Endothelial cell (in vitro differentiated cells): ENCODE results near the gene SEMA6B. TPM values are rescaled to one million over a fixed set of nuclear protein-coding genes. Genes with fewer than 3 reads are reported as not detected.

Source experiments
- DNase-seq: peaks from one replicate; pipeline ENCODE4 v3.0.0; 2021; ENCODE audit warnings: low spot score
- H3K27ac Mint-ChIP-seq: one replicate; pipeline ENCODE4 v1.8.0; 2021; ENCODE audit warnings: mixed read lengths, inconsistent platforms; ENCODE audit not compliant: unreplicated experiment
- H3K27me3 Mint-ChIP-seq: one replicate; pipeline ENCODE4 v1.8.0; 2021; ENCODE audit warnings: mild to moderate bottlenecking, moderate library complexity, mixed read lengths, inconsistent platforms; ENCODE audit not compliant: unreplicated experiment
- H3K36me3 Mint-ChIP-seq: one replicate; pipeline ENCODE4 v1.8.0; 2021; ENCODE audit warnings: mild to moderate bottlenecking, low read depth, mixed read lengths, inconsistent platforms; ENCODE audit not compliant: unreplicated experiment
- H3K4me1 Mint-ChIP-seq: one replicate; pipeline ENCODE4 v1.8.0; 2021; ENCODE audit warnings: mild to moderate bottlenecking, mixed read lengths, inconsistent platforms; ENCODE audit not compliant: unreplicated experiment
- H3K4me3 Mint-ChIP-seq: one replicate; pipeline ENCODE4 v1.8.0; 2021; ENCODE audit warnings: mild to moderate bottlenecking, mixed read lengths, inconsistent platforms; ENCODE audit not compliant: unreplicated experiment
- H3K9me3 Mint-ChIP-seq: one replicate; pipeline ENCODE4 v1.8.0; 2021; ENCODE audit warnings: mixed read lengths, inconsistent platforms; ENCODE audit not compliant: unreplicated experiment
- CTCF ChIP-seq: fragments of 200-600 bp; sonication (generic); IDR thresholded peaks from one replicate; pipeline ENCODE4 v1.5.0; 2021; ENCODE audit warnings: antibody characterized with exemption; ENCODE audit not compliant: unreplicated experiment
- total RNA-seq: library from RNA; stranded (reverse); fragmentation: NEBNext Ultra II Directional; extraction: Animal tissue kit (Norgen Biotek cat#: 25700); gene quantifications from one replicate; pipeline ENCODE4 v1.2.1, GENCODE V29; 2021; ENCODE audit not compliant: unreplicated experiment

Gene SEMA6B
- total RNA-seq, 1 donor from 2014 or later: 43.7 TPM

- Mint-ChIP-seq H3K27me3 (peaks cover 10% of the 10 kb centered on the region), H3K4me3 (no peak overlapping the region), H3K4me1 (no peaks in the 10 kb centered on the region), H3K27ac (no peak overlapping the region), H3K36me3 (peaks cover 11% of the 10 kb centered on the region), H3K9me3 (no peaks in the 10 kb centered on the region)
- TF ChIP-seq CTCF: no peak
- no peak for DNase-seq
Measured at GRCh38 chr19:4498694-4499093, 60.8 kb downstream of the SEMA6B start.

GRCh38 chr19:4497770-4498389 lies 61.6 kb downstream of the SEMA6B start:
- Mint-ChIP-seq H3K4me1 (no peaks in the 10 kb centered on the region), H3K9me3 (no peaks in the 10 kb centered on the region), H3K27me3 (peaks cover 10% of the 10 kb centered on the region)

GRCh38 chr19:4496304-4496703 lies 63.2 kb downstream of the SEMA6B start:
- Mint-ChIP-seq H3K27ac (no peak overlapping the region), H3K4me1 (no peaks in the 10 kb centered on the region), H3K36me3 (peaks cover 7% of the 10 kb centered on the region), H3K4me3 (no peak overlapping the region), H3K9me3 (no peaks in the 10 kb centered on the region), H3K27me3 (peaks cover 5% of the 10 kb centered on the region)
- no peak for DNase-seq
- no peak for TF ChIP-seq CTCF

More at GRCh38 chr19:4497770-4498389, 61.6 kb downstream of the SEMA6B start:
- Mint-ChIP-seq H3K36me3 (peaks cover 11% of the 10 kb centered on the region), H3K27ac (no peak overlapping the region), H3K4me3 (no peak overlapping the region)
- no peak for DNase-seq
- no peak for TF ChIP-seq CTCF

- Mint-ChIP-seq H3K27me3 (peaks cover 5% of the 10 kb centered on the region), H3K9me3 (no peaks in the 10 kb centered on the region), H3K36me3 (peaks cover 9% of the 10 kb centered on the region), H3K4me1 (no peaks in the 10 kb centered on the region), H3K4me3 (no peak overlapping the region), H3K27ac (no peak overlapping the region)
- DNase-seq: no peak
- TF ChIP-seq CTCF: no peak
Measured at GRCh38 chr19:4495471-4495870, 64.0 kb downstream of the SEMA6B start.

GRCh38 chr19:4494691-4495064 lies 64.8 kb downstream of the SEMA6B start:
- no peak for DNase-seq
- peak overlapping the region; percentile 38 for H3K27ac Mint-ChIP-seq
- peaks cover 4% of the 10 kb centered on the region for H3K27me3 Mint-ChIP-seq
- no peak overlapping the region for H3K4me3 Mint-ChIP-seq
- TF ChIP-seq CTCF: no peak
- H3K4me1 Mint-ChIP-seq: no peaks in the 10 kb centered on the region
- H3K36me3 Mint-ChIP-seq: peaks cover 11% of the 10 kb centered on the region
- H3K9me3 Mint-ChIP-seq: no peaks in the 10 kb centered on the region
